ENCODE results near the gene PRICKLE2. TPM values are rescaled to one million over a fixed set of nuclear protein-coding genes. Genes with fewer than 3 reads are reported as not detected.

Gene PRICKLE2
- total RNA-seq, 1 donor from 2014 or later: 24.7 TPM

GRCh38 chr3:64138656-64139375 is 86.5 kb downstream of the PRICKLE2 start:
- TF ChIP-seq CTCF (IDR thresholded peaks at IDR 0.05): no peak
- Mint-ChIP-seq H3K9me3 (ENCODE audit: unreplicated experiment) (no peaks in the 10 kb centered on the region), H3K4me1 (ENCODE audit: unreplicated experiment) (peaks cover 8% of the 10 kb centered on the region), H3K27ac (ENCODE audit: unreplicated experiment) (no peak overlapping the region), H3K4me3 (ENCODE audit: unreplicated experiment) (no peak overlapping the region), H3K27me3 (ENCODE audit: unreplicated experiment) (no peaks in the 10 kb centered on the region), H3K36me3 (ENCODE audit: unreplicated experiment) (peaks cover 17% of the 10 kb centered on the region)
- no peak for DNase-seq (ENCODE audit: extremely low spot score, unreplicated experiment)

DNA sequence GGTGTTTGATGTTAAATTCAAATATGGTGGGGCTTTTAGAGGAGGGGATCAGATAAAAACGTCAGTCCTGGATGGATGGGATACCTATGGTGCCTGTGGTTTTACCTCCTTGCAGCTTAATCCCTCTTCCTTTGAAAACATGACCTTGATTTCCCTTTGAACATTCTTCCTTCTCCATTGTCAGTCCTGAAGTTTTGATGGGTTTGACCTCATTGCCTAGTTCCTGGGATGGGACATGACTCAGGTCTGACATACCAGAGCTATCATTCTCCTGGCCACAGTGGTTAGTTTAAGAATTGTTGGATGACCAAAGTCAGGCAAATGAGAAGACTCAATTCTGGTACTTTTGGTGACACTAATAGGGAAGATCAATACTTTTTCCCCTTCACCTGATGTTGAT is 87.2 kb downstream of the PRICKLE2 start:
- Mint-ChIP-seq H3K4me1 (ENCODE audit: unreplicated experiment) (peaks cover 2% of the 10 kb centered on the region), H3K27me3 (ENCODE audit: unreplicated experiment) (no peaks in the 10 kb centered on the region), H3K4me3 (ENCODE audit: unreplicated experiment) (no peak overlapping the region), H3K27ac (ENCODE audit: unreplicated experiment) (no peak overlapping the region), H3K9me3 (ENCODE audit: unreplicated experiment) (no peaks in the 10 kb centered on the region), H3K36me3 (ENCODE audit: unreplicated experiment) (peaks cover 17% of the 10 kb centered on the region)
- no peak for TF ChIP-seq CTCF (IDR thresholded peaks at IDR 0.05)
- DNase-seq (ENCODE audit: extremely low spot score, unreplicated experiment): no peak

DNA sequence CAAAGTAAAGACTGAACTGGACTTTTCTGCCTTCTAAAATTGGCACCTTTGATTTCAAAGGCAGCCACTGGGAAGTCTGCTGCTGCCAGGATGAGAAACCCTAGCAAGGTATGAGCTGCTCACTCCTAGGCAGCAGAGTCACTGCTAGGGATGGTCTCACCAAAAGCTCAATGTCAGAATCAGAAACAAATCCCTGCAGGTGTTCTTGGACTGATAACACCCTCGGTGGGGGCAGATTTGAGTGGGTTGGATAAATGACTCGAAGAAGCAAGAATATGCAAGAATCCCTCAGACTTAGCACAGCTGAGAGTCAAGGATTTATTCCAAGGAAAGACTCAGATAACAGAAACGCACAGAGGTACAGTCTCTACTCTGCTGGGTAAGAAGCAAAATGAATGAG is 90.4 kb downstream of the PRICKLE2 start:
- Mint-ChIP-seq H3K27me3 (ENCODE audit: unreplicated experiment) (no peaks in the 10 kb centered on the region), H3K36me3 (ENCODE audit: unreplicated experiment) (peaks cover 15% of the 10 kb centered on the region), H3K4me3 (ENCODE audit: unreplicated experiment) (no peak overlapping the region), H3K27ac (ENCODE audit: unreplicated experiment) (no peak overlapping the region), H3K4me1 (ENCODE audit: unreplicated experiment) (peaks cover 11% of the 10 kb centered on the region), H3K9me3 (ENCODE audit: unreplicated experiment) (no peaks in the 10 kb centered on the region)
- no peak for DNase-seq (ENCODE audit: extremely low spot score, unreplicated experiment)
- no peak for TF ChIP-seq CTCF (IDR thresholded peaks at IDR 0.05)

DNA sequence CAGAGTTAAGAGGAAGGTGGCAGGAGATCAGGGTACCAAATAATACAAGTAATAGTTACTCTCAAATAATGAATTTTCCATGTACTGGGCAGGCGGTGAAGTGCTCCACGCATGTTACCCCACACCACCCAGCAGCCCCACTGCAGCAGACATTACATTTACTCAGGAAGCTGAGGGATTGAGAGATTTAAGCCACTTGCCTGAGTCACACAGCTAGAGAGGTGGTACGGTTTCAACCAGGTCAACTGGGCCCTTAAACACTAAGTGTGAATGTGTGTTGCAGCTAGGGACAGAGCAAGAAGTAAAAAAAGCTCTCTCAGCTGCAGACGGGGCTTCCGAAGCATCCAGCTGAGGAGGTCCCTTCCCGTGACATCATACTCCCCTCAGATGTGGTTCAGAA is 91.3 kb downstream of the PRICKLE2 start:
- Mint-ChIP-seq H3K9me3 (ENCODE audit: unreplicated experiment) (no peaks in the 10 kb centered on the region), H3K27ac (ENCODE audit: unreplicated experiment) (no peak overlapping the region), H3K27me3 (ENCODE audit: unreplicated experiment) (no peaks in the 10 kb centered on the region), H3K36me3 (ENCODE audit: unreplicated experiment) (peaks cover 11% of the 10 kb centered on the region), H3K4me3 (ENCODE audit: unreplicated experiment) (no peak overlapping the region), H3K4me1 (ENCODE audit: unreplicated experiment) (peaks cover 11% of the 10 kb centered on the region)
- TF ChIP-seq CTCF (IDR thresholded peaks at IDR 0.05): no peak
- no peak for DNase-seq (ENCODE audit: extremely low spot score, unreplicated experiment)

- H3K27ac Mint-ChIP-seq (ENCODE audit: unreplicated experiment): no peak overlapping the region
- H3K4me1 Mint-ChIP-seq (ENCODE audit: unreplicated experiment): peaks cover 11% of the 10 kb centered on the region
- no peaks in the 10 kb centered on the region for H3K27me3 Mint-ChIP-seq (ENCODE audit: unreplicated experiment)
- H3K4me3 Mint-ChIP-seq (ENCODE audit: unreplicated experiment): no peak overlapping the region
- peaks cover 11% of the 10 kb centered on the region for H3K36me3 Mint-ChIP-seq (ENCODE audit: unreplicated experiment)
- no peak for DNase-seq (ENCODE audit: extremely low spot score, unreplicated experiment)
- TF ChIP-seq CTCF (IDR thresholded peaks at IDR 0.05): no peak
- H3K9me3 Mint-ChIP-seq (ENCODE audit: unreplicated experiment): no peaks in the 10 kb centered on the region
Measured at GRCh38 chr3:64133272-64133671, 92.0 kb downstream of the PRICKLE2 start.
